MG63 (cell line): ENCODE measurements around the gene PIGN. TPM values are rescaled to one million over a fixed set of nuclear protein-coding genes. Genes with fewer than 3 reads are reported as not detected.

ENCODE experiments used
- DNase-seq: peaks from one replicate; pipeline ENCODE4 v3.0.0-alpha.2; 2020
- H3K27me3 ChIP-seq: fragments of 250-450 bp; sonication (Bioruptor Pico); 2 replicates; pipeline ENCODE4 v1.5.1; 2020; ENCODE audit warnings: mild to moderate bottlenecking, moderate library complexity
- H3K36me3 ChIP-seq: fragments of 250-450 bp; sonication (Bioruptor Pico); 2 replicates; pipeline ENCODE4 v1.5.1; 2020; ENCODE audit warnings: mild to moderate bottlenecking, moderate library complexity
- H3K4me3 ChIP-seq: fragments of 250-450 bp; sonication (Bioruptor Pico); 2 replicates; pipeline ENCODE4 v1.5.1; 2020; ENCODE audit warnings: mild to moderate bottlenecking, moderate library complexity
- H3K9me3 ChIP-seq: fragments of 250-450 bp; sonication (Bioruptor Pico); 2 replicates; pipeline ENCODE4 v1.5.1; 2020; ENCODE audit warnings: mild to moderate bottlenecking, moderate library complexity
- total RNA-seq: library from RNA; depleted of rRNA; stranded (reverse); fragments of >200 nt; shearing (Covaris generic); gene quantifications from 2 replicates; pipeline ENCODE4 v1.2.3, GENCODE V29; 2014; ENCODE audit warnings: low replicate concordance

Gene PIGN
- total RNA-seq, 1 experiment from 2014 or later = 19.2 TPM

DNA sequence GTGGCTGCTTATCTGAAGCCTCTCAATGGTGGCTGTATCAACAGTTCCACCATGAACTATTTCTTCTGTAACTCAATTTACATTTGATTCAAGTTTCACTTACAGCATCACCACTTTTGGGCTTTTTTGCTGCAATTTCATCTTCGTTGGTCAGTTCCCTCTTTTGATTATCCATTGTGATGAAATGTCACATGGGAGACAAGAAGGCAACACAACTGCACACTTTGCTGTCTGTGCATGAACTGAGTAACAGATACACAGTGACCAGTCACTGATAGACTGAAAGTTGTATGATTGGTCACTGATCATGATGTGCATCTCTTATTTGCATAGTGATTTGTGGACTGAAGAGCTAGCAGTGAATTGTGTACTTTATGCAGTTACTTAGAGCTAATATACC, 163.3 kb downstream of the PIGN start:
- no peak for DNase-seq
- H3K4me3 ChIP-seq = no peak overlapping the region
- H3K27me3 ChIP-seq = no peaks in the 10 kb centered on the region
- H3K9me3 ChIP-seq = no peaks in the 10 kb centered on the region
- no peaks in the 10 kb centered on the region for H3K36me3 ChIP-seq

DNA sequence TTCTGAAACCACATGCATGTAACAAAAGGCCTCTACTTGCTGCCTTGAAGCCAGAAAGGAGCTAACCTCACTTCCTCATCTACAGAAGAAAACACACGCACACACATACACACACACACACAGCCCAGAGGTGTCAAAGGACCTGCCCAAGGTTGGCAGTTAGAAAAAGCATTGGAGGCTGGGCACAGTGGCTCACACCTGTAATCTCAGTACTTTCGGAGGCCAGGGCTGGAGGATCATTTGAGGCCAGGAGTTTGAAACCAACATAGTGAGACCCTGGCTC, 168.2 kb downstream of the PIGN start:
- no peaks in the 10 kb centered on the region for H3K36me3 ChIP-seq
- no peak for DNase-seq
- no peaks in the 10 kb centered on the region for H3K9me3 ChIP-seq
- H3K4me3 ChIP-seq = no peak overlapping the region
- no peaks in the 10 kb centered on the region for H3K27me3 ChIP-seq

DNA sequence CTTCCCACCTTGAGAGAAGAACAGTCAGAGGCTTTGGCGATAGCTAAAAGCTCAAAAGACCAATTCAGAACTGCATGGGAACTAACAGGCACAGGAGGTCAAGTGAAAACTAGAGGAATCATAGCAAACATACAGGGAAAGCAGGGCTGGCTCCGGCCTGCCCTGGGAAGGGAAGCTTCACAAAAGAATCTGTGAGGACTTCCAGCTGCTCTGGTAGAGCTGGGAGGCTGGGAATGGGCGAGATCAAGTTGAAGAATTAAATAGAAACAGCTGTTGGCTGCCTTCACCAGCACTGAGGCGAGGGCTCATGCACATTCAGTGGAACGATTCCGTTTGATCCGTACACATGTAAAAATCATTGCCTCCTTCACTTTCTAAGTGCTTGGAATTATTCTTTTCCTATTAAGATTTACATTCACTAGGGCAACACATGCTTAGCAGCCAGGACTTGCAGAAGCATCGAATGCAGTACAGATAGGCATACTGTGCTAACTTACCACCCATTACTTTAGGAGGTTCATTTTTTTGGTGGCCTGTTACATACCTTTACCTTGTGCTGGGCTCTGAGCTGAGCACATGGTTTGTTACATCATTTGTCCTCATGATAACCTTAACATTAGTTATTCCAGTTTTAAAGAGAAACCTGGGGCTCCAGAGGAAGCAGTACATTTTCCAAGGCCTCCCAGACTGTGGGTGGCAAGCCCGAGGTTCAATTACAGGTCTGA, 168.7 kb downstream of the PIGN start:
- H3K4me3 ChIP-seq = no peak overlapping the region
- DNase-seq = peak; percentile 8
- H3K9me3 ChIP-seq = no peaks in the 10 kb centered on the region
- no peaks in the 10 kb centered on the region for H3K36me3 ChIP-seq
- no peaks in the 10 kb centered on the region for H3K27me3 ChIP-seq

DNA sequence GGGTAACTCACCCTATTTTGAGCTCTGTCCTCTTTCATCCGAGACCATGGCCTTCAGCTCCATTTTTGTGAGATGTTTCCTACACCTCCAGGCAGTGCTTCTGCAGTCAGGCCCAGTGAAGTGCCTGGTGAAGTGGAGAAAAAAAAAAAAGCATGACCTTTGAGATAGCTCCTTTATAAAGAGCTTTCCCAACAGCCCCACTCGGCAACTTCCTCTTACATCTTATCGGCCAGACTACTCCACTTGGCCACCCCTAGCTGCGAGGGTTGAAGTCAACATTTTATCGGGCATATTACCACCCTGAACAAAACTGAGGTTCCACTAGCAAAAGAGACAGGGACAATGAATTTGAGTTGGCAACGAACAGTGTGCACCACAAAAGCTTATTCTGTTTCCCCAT, 169.2 kb downstream of the PIGN start:
- Histone ChIP-seq H3K27me3 (no peaks in the 10 kb centered on the region), H3K36me3 (no peaks in the 10 kb centered on the region), H3K9me3 (no peaks in the 10 kb centered on the region), H3K4me3 (no peak overlapping the region)
- no peak for DNase-seq

DNA sequence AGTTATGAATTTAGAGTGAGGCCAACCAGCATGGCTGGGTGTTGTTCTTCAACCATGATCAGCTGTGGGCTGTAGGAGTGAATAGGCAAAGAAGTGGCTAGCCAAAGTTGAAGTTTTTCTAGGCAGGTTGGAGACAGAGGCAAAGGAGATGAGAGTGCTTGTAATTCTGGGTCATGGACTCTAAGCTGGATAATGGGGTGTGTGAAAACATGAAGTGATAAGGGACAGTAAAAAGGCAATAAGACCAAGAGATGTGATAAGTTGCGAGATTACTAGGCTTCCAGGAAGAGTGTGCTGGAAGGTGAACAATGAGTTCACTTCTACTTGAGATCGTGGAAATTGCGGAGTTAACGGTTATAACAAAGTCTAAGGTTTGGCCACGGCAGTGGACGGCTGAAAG, 175.4 kb downstream of the PIGN start:
- H3K36me3 ChIP-seq = no peaks in the 10 kb centered on the region
- H3K9me3 ChIP-seq = no peaks in the 10 kb centered on the region
- no peak for DNase-seq
- no peaks in the 10 kb centered on the region for H3K27me3 ChIP-seq
- H3K4me3 ChIP-seq = no peak overlapping the region

DNA sequence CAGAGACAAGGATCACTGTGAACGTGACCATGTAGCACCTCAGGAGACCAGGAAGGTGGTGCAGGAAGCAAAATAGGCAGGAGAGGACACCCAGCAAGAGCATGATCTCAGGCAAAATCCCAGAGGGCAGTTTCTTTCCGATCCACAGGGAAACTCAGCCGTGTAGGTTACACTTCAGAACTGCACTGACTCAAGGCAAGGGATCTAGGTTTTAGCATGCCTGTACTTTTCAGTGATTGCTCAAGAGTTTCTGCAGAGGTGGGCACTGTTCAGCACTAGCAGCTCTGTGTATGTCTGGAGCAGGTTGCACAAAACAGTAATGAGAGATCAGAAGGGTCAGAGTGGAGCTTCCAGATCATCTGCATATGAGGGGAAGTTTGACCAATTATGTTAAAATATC, 177.3 kb downstream of the PIGN start:
- Histone ChIP-seq H3K27me3 (no peaks in the 10 kb centered on the region), H3K36me3 (no peaks in the 10 kb centered on the region), H3K4me3 (no peak overlapping the region), H3K9me3 (no peaks in the 10 kb centered on the region)
- DNase-seq = no peak

DNA sequence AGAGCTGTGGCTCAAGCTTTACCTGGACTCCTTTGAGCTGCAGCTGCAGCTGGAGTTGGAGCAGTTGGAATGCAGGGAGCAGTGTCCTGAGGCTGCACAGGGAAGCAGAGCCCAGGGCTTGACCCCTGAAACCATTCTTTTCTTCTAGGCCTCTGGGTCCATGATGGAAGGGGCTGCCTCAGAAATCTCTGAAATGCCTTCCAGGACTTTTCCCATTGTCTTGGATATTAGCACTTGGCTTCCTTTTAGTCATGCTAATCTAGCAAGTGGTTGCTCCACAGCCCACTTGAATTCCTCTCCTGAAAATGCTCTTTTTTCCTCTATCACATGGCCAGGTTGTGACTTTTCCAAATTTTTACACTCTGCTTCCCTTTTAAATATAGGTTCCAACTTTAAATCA, 185.5 kb downstream of the PIGN start:
- H3K27me3 ChIP-seq = no peaks in the 10 kb centered on the region
- H3K4me3 ChIP-seq = no peak overlapping the region
- H3K36me3 ChIP-seq = no peaks in the 10 kb centered on the region
- no peak for DNase-seq
- H3K9me3 ChIP-seq = peaks cover 10% of the 10 kb centered on the region

DNA sequence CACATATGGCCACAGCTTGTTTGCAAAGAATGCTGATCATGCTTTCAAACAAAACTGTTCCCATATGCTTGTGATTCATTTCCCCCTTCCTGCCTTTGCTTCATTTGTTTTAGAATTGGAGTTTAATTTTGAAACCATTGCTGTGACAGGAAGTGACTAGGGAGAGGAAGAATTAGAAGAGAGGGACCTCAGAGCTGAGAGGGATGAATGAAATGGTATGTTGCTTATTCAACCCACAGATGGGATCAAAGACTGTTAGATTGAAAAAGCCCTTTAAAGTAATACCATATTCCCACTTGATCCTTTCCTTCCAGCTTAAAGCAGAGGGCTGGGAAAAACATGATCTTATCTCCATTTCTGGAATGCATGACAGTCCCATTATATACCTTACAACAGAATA, 187.9 kb downstream of the PIGN start:
- H3K4me3 ChIP-seq = no peak overlapping the region
- no peaks in the 10 kb centered on the region for H3K27me3 ChIP-seq
- no peak for DNase-seq
- H3K9me3 ChIP-seq = peaks cover 10% of the 10 kb centered on the region
- H3K36me3 ChIP-seq = no peaks in the 10 kb centered on the region

DNA sequence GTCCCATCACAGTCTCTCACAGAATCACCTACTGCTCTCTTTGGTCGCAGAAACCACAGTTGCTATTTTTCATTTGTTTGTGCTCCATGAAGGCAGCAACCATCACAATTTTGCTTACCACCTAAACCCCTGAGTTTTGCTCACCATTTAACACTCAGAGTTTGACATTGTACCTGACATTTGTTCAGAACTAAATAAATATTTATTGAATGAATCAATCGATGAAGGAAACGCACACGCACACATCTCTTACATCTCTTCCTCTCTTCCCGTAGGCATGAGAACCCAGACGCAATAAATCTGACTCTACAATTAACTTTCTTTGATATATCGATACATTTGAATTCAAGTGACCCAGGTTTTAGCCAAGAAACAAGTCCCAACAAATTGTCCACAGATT, 188.5 kb downstream of the PIGN start:
- Histone ChIP-seq H3K9me3 (peaks cover 10% of the 10 kb centered on the region), H3K4me3 (no peak overlapping the region), H3K27me3 (no peaks in the 10 kb centered on the region), H3K36me3 (no peaks in the 10 kb centered on the region)
- DNase-seq = no peak

DNA sequence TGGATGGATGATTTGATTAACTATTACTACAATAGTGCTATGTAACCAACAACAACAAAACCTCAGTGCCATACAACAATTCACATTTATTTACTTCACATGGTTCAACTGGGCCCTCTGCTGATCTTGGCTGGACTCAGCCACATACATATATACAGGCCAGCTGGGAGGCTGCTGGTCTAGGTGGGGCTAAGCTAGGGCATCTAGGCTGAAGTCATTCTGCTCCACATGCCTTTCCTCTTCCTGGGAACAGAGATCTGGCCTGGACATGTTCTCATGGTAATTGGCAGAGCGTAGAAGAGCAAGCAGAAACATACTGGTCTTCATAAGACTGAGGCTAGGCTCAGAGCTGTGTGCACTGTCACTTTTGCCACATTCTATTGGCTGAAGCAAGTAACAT, 191.2 kb downstream of the PIGN start:
- DNase-seq = no peak
- Histone ChIP-seq H3K4me3 (no peak overlapping the region), H3K36me3 (no peaks in the 10 kb centered on the region), H3K9me3 (peaks cover 10% of the 10 kb centered on the region), H3K27me3 (no peaks in the 10 kb centered on the region)

DNA sequence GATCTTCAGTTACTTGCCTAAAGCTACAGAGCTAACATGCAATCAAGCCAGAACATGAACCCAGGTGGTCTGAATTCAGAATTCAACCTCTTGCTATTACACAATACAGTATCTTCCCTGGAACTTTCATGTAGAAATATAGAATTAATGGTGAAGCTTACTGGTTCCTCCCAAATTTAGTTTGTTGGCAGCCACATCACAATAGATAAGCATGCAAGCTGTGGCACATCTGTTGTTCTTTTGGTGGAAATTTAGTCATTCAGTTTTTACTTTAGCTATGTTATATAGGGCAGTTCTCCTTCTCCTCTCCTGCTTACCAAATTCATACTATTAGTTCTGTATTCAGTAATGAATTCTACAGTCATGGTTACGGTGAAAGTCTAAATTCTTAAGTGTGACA, 193.0 kb downstream of the PIGN start:
- DNase-seq = no peak
- H3K9me3 ChIP-seq = no peaks in the 10 kb centered on the region; the same call in 1 of the 2 replicates
- no peaks in the 10 kb centered on the region for H3K27me3 ChIP-seq
- no peak overlapping the region for H3K4me3 ChIP-seq
- no peaks in the 10 kb centered on the region for H3K36me3 ChIP-seq

DNA sequence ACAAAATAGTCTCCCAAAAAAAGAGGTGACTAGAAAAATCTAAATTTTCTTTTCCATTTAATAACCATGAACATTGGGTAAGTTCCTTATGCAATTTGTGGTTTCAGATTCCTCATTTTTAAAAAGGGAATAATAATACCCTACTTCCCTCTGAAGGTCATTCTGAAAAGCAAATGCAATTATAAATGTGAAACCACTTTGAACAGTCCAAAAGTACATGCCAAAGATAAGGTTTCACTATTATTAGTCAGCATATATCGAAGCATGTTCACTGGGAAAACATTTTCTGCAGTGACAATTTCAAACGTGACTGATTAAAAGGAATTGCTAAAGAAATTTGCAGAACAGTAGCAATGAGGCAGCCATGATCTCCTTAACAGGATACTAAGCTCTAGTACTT, 193.9 kb downstream of the PIGN start:
- Histone ChIP-seq H3K27me3 (no peaks in the 10 kb centered on the region), H3K36me3 (no peaks in the 10 kb centered on the region)
- no peak for DNase-seq

DNA sequence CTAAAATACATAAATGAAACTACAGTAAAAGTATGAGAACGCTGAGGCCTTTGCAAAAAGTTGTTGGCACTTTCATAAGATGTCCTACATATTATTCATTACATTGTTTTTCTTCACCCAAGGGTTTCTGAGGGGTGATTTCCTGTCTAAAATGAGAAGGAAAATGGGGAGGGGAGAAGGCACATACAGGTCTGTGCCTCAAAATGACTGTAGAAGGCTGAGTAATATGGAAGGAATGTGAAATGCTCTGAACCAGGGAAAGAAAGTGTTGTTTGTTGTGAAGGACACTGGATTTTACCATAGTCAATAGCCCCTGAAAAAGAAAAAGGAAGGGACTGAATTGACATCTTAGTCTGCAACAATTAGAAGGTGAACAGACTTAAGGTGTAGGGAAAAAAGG, 194.6 kb downstream of the PIGN start:
- H3K36me3 ChIP-seq = no peaks in the 10 kb centered on the region
- no peak overlapping the region for H3K4me3 ChIP-seq
- no peaks in the 10 kb centered on the region for H3K27me3 ChIP-seq
- H3K9me3 ChIP-seq = no peaks in the 10 kb centered on the region; the same call in 1 of the 2 replicates
- peak; percentile 7 for DNase-seq

More for the DNA sequence above, 193.9 kb downstream of the PIGN start:
- H3K9me3 ChIP-seq = no peaks in the 10 kb centered on the region; the same call in 1 of the 2 replicates
- H3K4me3 ChIP-seq = no peak overlapping the region

DNA sequence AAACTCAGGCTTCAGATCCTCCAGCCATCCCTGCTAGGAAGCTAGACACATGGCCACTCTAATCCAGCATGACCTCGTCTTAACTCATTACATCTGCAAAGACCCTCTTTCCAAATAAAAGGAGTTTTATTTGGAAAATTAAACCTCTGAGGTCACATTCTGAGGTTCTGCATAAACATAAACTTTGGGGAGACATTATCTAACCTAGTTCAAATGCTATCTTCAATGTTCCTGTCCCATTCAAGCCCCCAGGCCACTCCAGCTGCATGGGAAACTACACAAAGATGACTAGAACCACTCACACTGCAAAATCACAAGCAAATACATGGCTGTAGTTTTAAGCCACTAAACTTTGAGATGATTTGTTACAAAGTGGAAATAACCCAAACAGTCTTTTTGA, 195.0 kb downstream of the PIGN start:
- Histone ChIP-seq H3K27me3 (no peaks in the 10 kb centered on the region), H3K36me3 (no peaks in the 10 kb centered on the region), H3K9me3 (no peaks in the 10 kb centered on the region; the same call in 1 of the 2 replicates), H3K4me3 (no peak overlapping the region)
- DNase-seq = no peak

DNA sequence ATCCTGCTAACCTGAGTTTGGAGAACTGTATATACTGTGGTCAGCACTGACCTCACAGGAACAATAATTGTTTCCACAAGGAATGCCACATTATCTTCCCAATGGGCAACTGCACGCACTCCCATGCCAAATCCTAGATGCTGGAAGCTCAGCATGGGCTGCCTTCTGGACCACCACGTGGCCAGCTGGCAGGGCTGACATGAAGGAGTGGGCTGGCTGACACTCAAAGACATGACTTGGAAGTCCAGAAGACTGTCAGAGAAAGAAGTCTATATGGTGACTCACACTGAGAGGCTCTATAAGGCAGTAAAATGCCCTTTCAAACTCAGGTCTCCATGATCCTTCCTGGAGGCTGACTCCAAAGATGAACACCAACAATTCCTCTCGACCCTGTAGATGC, 195.7 kb downstream of the PIGN start:
- Histone ChIP-seq H3K9me3 (no peaks in the 10 kb centered on the region; the same call in 1 of the 2 replicates), H3K36me3 (no peaks in the 10 kb centered on the region), H3K27me3 (no peaks in the 10 kb centered on the region), H3K4me3 (no peak overlapping the region)
- peak; percentile 96 for DNase-seq
